ENCODE measurements around the gene FLYWCH2. TPM values are rescaled to one million over a fixed set of nuclear protein-coding genes. Genes with fewer than 3 reads are reported as not detected.

The FLYWCH2 gene
- total and polyA plus RNA-seq, 2 experiments from 2014 or later: 30.9 to 45.0 TPM

DNA sequence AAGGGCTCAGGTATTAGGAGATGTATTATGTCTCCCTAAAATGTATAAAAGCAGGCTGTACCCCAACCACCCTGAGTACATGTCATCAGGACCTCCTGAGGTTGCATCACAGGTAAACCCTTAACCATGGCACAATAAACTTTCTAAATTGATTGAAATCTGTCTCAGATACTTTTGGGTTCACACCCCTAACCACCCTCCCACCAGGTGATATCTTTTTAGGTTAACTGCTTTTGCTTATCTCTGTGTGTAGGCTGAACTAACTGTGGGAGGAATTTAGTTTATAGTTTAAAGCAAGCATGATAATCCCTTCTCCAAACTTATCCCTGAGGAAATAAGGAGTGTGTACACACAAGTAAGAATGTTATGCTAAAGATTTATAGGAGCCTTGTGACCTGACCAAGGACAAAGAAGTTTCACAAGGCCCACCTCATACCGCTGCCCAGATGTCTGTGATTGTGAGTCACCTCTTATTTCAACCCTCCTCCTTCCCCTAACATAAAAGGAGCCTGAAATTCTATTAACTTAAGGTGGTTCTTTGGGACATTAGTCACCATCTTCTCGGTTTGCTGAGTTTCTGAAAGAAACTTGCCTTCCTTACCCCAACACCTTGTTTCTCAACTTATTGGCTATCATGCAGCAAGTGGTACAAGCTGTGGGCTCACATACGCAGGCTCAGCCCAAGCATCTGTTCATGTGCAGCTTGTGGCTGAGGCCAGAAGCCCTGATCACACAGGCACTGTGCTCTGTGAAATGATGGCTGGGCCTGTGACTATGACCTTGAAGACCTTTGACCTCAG, 36.3 kb upstream of the FLYWCH2 start:
- Histone ChIP-seq H4K20me1 (replicated peaks; ENCODE audit: insufficient read depth) (no peaks in the 10 kb centered on the region), H3K27me3 (ENCODE audit: insufficient read depth) (peaks cover 13% of the 10 kb centered on the region; the same call in 1 of the 2 replicates), H3K36me3 (ENCODE audit: insufficient read depth) (no peaks in the 10 kb centered on the region), H3K4me1 (ENCODE audit: insufficient read depth) (no peaks in the 10 kb centered on the region), H3K27ac (ENCODE audit: low read depth) (no peak overlapping the region), H3K4me2 (no peak overlapping the region), H3K79me2 (replicated peaks; ENCODE audit: insufficient read depth) (no peaks in the 10 kb centered on the region), H3F3A (replicated peaks; ENCODE audit: low read depth) (no peaks in the 10 kb centered on the region), H3K4me3 (no peak overlapping the region), H3K9me2 (ENCODE audit: insufficient read depth) (no peaks in the 10 kb centered on the region), H2AFZ (no peak overlapping the region)
- DNase-seq (ENCODE audit: low spot score) (no peak), ATAC-seq (no peak)
- no peaks in the 10 kb centered on the region for H3K36me3 Mint-ChIP-seq (ENCODE audit: low read depth)
- peaks cover 14% of the 10 kb centered on the region for H3K27me3 Mint-ChIP-seq (ENCODE audit: insufficient read depth, low read depth, poor library complexity)
- no peak overlapping the region for H3K4me3 Mint-ChIP-seq
- TF ChIP-seq, protein P1, sequence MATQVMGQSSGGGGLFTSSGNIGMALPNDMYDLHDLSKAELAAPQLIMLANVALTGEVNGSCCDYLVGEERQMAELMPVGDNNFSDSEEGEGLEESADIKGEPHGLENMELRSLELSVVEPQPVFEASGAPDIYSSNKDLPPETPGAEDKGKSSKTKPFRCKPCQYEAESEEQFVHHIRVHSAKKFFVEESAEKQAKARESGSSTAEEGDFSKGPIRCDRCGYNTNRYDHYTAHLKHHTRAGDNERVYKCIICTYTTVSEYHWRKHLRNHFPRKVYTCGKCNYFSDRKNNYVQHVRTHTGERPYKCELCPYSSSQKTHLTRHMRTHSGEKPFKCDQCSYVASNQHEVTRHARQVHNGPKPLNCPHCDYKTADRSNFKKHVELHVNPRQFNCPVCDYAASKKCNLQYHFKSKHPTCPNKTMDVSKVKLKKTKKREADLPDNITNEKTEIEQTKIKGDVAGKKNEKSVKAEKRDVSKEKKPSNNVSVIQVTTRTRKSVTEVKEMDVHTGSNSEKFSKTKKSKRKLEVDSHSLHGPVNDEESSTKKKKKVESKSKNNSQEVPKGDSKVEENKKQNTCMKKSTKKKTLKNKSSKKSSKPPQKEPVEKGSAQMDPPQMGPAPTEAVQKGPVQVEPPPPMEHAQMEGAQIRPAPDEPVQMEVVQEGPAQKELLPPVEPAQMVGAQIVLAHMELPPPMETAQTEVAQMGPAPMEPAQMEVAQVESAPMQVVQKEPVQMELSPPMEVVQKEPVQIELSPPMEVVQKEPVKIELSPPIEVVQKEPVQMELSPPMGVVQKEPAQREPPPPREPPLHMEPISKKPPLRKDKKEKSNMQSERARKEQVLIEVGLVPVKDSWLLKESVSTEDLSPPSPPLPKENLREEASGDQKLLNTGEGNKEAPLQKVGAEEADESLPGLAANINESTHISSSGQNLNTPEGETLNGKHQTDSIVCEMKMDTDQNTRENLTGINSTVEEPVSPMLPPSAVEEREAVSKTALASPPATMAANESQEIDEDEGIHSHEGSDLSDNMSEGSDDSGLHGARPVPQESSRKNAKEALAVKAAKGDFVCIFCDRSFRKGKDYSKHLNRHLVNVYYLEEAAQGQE (IDR thresholded peaks at IDR 0.05; ENCODE audit: unreplicated experiment): no peak
- TF ChIP-seq EZH2phosphoT487 (IDR thresholded peaks at IDR 0.05; ENCODE audit: unreplicated experiment) (no peak), STAT1 (IDR thresholded peaks at IDR 0.05; ENCODE audit: unreplicated experiment) (no peak), ZNF331 (CRISPR knock-in tag; IDR thresholded peaks at IDR 0.05; ENCODE audit: low read depth) (no peak), EZH2 (IDR thresholded peaks at IDR 0.05; ENCODE audit: low read depth, unreplicated experiment) (no peak)
- no peak overlapping the region for H3K27ac Mint-ChIP-seq
- H3K4me1 Mint-ChIP-seq: peaks cover 5% of the 10 kb centered on the region; the same call in 2 of the 3 replicates
- peaks cover 9% of the 10 kb centered on the region; the same call in 2 of the 3 replicates for H3K9me3 Mint-ChIP-seq

DNA sequence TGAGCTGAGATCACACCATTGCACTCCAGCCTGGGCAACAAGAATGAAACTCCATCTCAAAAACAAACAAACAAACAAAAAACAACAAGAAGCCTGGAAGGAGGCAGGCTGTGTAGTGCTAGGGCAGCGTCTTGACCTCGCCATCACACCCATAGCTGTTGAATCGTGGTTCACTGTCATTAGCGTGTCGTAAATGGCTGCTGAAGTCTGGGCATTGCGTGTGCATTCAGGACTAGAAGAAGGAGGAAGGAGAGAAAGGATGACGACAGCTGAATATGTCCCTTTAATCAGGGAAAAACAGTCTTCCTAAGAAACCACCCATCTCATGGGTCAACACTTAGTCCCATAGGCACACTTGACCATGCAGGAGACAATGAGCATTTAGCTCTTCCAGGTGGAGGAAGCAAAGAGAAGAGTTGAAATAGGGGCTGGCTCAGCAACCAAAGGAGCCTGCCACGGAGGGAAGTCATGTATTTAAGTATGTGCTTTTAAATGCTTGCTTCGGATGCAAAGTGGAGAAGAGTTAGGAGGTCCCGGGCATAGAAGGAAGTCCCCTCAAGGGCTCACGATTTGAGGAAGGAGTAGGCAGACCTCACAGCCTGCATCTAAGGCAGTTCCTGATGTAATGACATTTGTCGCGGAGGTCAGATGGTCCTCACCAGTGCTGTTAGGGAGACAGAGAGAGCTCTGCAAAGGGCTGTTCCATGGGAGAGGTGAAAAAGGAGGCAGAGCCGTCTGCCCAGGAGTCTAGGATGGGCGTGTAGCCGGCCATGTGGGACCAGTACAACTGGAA, 33.9 kb upstream of the FLYWCH2 start:
- no peaks in the 10 kb centered on the region for H3K36me3 ChIP-seq (ENCODE audit: insufficient read depth)
- Mint-ChIP-seq H3K9me3 (peaks cover 9% of the 10 kb centered on the region), H3K27me3 (ENCODE audit: insufficient read depth, low read depth, poor library complexity) (peaks cover 14% of the 10 kb centered on the region), H3K27ac (no peak overlapping the region), H3K4me3 (no peak overlapping the region), H3K36me3 (ENCODE audit: low read depth) (peaks cover 2% of the 10 kb centered on the region; the same call in 1 of the 3 replicates), H3K4me1 (peaks cover 5% of the 10 kb centered on the region; the same call in 2 of the 3 replicates)
- DNase-seq (ENCODE audit: low spot score): no peak
- TF ChIP-seq EZH2phosphoT487 (IDR thresholded peaks at IDR 0.05; ENCODE audit: unreplicated experiment) (no peak), JUNB (IDR thresholded peaks at IDR 0.05; ENCODE audit: unreplicated experiment) (no peak), ZNF114 (CRISPR knock-in tag; IDR thresholded peaks at IDR 0.05) (no peak), NANOG (IDR thresholded peaks at IDR 0.05; ENCODE audit: borderline replicate concordance) (no peak)
- no peak overlapping the region for H2AFZ ChIP-seq
- no peaks in the 10 kb centered on the region for H3K79me2 ChIP-seq (replicated peaks; ENCODE audit: insufficient read depth)
- H3F3A ChIP-seq (replicated peaks; ENCODE audit: low read depth): no peaks in the 10 kb centered on the region
- no peaks in the 10 kb centered on the region for H3K9me2 ChIP-seq (ENCODE audit: insufficient read depth)
- H3K4me3 ChIP-seq: no peak overlapping the region
- no peak overlapping the region for H3K4me2 ChIP-seq
- no peak overlapping the region for H3K27ac ChIP-seq (ENCODE audit: low read depth)
- ATAC-seq: no peak
- no peaks in the 10 kb centered on the region for H3K4me1 ChIP-seq (ENCODE audit: insufficient read depth)
- H4K20me1 ChIP-seq (replicated peaks; ENCODE audit: insufficient read depth): no peaks in the 10 kb centered on the region
- H3K27me3 ChIP-seq (ENCODE audit: insufficient read depth): 0 out of 2 replicates have a peak, but pooled peaks cover 3% of the 10 kb centered on the region
